Urinary bladder (tissue), 4 donors: ENCODE results near the gene ULK4. TPM values are rescaled to one million over a fixed set of nuclear protein-coding genes. Genes with fewer than 3 reads are reported as not detected.
"Not testable (repeated sequence)": the region's sequence is repeated elsewhere in the genome, so short reads cannot be mapped to it uniquely, and the experiment has no call there.

Experiments used
- DNase-seq: peaks from one replicate; pipeline ENCODE4 v3.0.0-alpha.2; 2015; ENCODE audit errors: extremely low spot score
- H3K27ac ChIP-seq: one replicate; pipeline ENCODE4 v1.5.1; 2013; ENCODE audit warnings: low read depth, mild to moderate bottlenecking, moderate library complexity
- H3K36me3 ChIP-seq: one replicate; pipeline ENCODE4 v1.6.1; 2013; ENCODE audit warnings: mild to moderate bottlenecking, moderate library complexity; ENCODE audit not compliant: insufficient read depth
- H3K4me1 ChIP-seq: one replicate; pipeline ENCODE4 v1.6.1; 2013; ENCODE audit warnings: mild to moderate bottlenecking, moderate library complexity; ENCODE audit not compliant: insufficient read depth
- H3K4me3 ChIP-seq: one replicate; pipeline ENCODE4 v1.5.1; 2013; ENCODE audit warnings: low read depth, low read length
- WGBS: extraction: QIAGEN DNeasy Blood & Tissue Kit; methylation state at CpG from one replicate; pipeline ENCODE4 v1.1.7; 2013; 5-methylcytosine and 5-hydroxymethylcytosine counted together
- polyA plus RNA-seq: library from polyadenylated mRNA; stranded (reverse); fragments of 200-250 nt; gene quantifications from one replicate; pipeline ENCODE4 v1.2.3, GENCODE V29; 2013
- total RNA-seq: library from RNA; depleted of rRNA; stranded (reverse); fragments of >200 nt; gene quantifications from one replicate; pipeline ENCODE4 v1.2.3, GENCODE V29; 2014
- donor health status: healthy with polysubstance abuse.
- donor health status: healthy.

Gene ULK4
- total and polyA plus RNA-seq, 2 donors: 2.3 to 22.4 TPM

GRCh38 chr3:41742121-41742520, 219.8 kb downstream of the ULK4 start:
- Histone ChIP-seq H3K4me3 (no peak overlapping the region), H3K4me1 (no peaks in the 10 kb centered on the region), H3K36me3 (peaks cover 6% of the 10 kb centered on the region), H3K27ac (no peak overlapping the region)
- DNase-seq: no peak

- H3K36me3 ChIP-seq: peaks cover 6% of the 10 kb centered on the region
- WGBS: 93% methylated on average over 3 of the region's 3 CpGs
- no peak for DNase-seq
- no peaks in the 10 kb centered on the region for H3K4me1 ChIP-seq
- H3K4me3 ChIP-seq: no peak overlapping the region
- no peak overlapping the region for H3K27ac ChIP-seq
Measured at GRCh38 chr3:41740374-41740886, 221.5 kb downstream of the ULK4 start.

- H3K36me3 ChIP-seq: no peaks in the 10 kb centered on the region
- no peak for DNase-seq
- H3K27ac ChIP-seq: no peak overlapping the region
- WGBS: 100% methylated on average over 3 of the region's 3 CpGs
- no peaks in the 10 kb centered on the region for H3K4me1 ChIP-seq
- H3K4me3 ChIP-seq: no peak overlapping the region
Measured at GRCh38 chr3:41726891-41727290, 235.0 kb downstream of the ULK4 start.

- Histone ChIP-seq H3K4me3 (no peak overlapping the region), H3K4me1 (no peaks in the 10 kb centered on the region), H3K27ac (no peak overlapping the region), H3K36me3 (no peaks in the 10 kb centered on the region)
- DNase-seq: no peak
- 76% methylated on average over 6 of the region's 6 CpGs for WGBS
Measured at GRCh38 chr3:41717641-41718040, 244.3 kb downstream of the ULK4 start.

GRCh38 chr3:41716471-41716870, 245.4 kb downstream of the ULK4 start:
- no peak for DNase-seq
- WGBS: 85% methylated on average over 1 of the region's 1 CpG
- no peak overlapping the region for H3K27ac ChIP-seq
- no peaks in the 10 kb centered on the region for H3K4me1 ChIP-seq
- no peak overlapping the region for H3K4me3 ChIP-seq
- no peaks in the 10 kb centered on the region for H3K36me3 ChIP-seq

- Histone ChIP-seq H3K4me1 (no peaks in the 10 kb centered on the region), H3K4me3 (no peak overlapping the region), H3K36me3 (no peaks in the 10 kb centered on the region), H3K27ac (no peak overlapping the region)
- DNase-seq: no peak
- WGBS: 81% methylated on average over 3 of the region's 3 CpGs
Measured at GRCh38 chr3:41715376-41715775, 246.5 kb downstream of the ULK4 start.

- Histone ChIP-seq H3K27ac (no peak overlapping the region), H3K4me3 (no peak overlapping the region), H3K36me3 (no peaks in the 10 kb centered on the region)
Measured at GRCh38 chr3:41711651-41712050, 250.3 kb downstream of the ULK4 start.

GRCh38 chr3:41710646-41711388, 251.1 kb downstream of the ULK4 start:
- no peaks in the 10 kb centered on the region for H3K4me1 ChIP-seq
- no peaks in the 10 kb centered on the region for H3K36me3 ChIP-seq
- H3K27ac ChIP-seq: no peak overlapping the region
- no peak for DNase-seq
- WGBS: 96% methylated on average over 8 of the region's 8 CpGs
- no peak overlapping the region for H3K4me3 ChIP-seq

More at GRCh38 chr3:41711651-41712050, 250.3 kb downstream of the ULK4 start:
- H3K4me1 ChIP-seq: no peaks in the 10 kb centered on the region
- no peak for DNase-seq

GRCh38 chr3:41709213-41709612, 252.7 kb downstream of the ULK4 start:
- H3K27ac ChIP-seq, DNase-seq, H3K4me3 ChIP-seq, H3K36me3 ChIP-seq, H3K4me1 ChIP-seq: not testable (repeated sequence)
- WGBS: 98% methylated on average over 8 of the region's 8 CpGs

GRCh38 chr3:41708176-41708575, 253.7 kb downstream of the ULK4 start:
- WGBS: 79% methylated on average over 2 of the region's 2 CpGs
- H3K27ac ChIP-seq: no peak overlapping the region
- no peaks in the 10 kb centered on the region for H3K4me1 ChIP-seq

GRCh38 chr3:41705893-41706292, 256.0 kb downstream of the ULK4 start:
- no peak overlapping the region for H3K4me3 ChIP-seq
- no peaks in the 10 kb centered on the region for H3K4me1 ChIP-seq
- 97% methylated on average over 7 of the region's 7 CpGs for WGBS
- no peak for DNase-seq
- H3K36me3 ChIP-seq: no peaks in the 10 kb centered on the region
- H3K27ac ChIP-seq: no peak overlapping the region

More at GRCh38 chr3:41708176-41708575, 253.7 kb downstream of the ULK4 start:
- DNase-seq: no peak
- no peak overlapping the region for H3K4me3 ChIP-seq
- H3K36me3 ChIP-seq: no peaks in the 10 kb centered on the region

GRCh38 chr3:41701191-41701698, 260.7 kb downstream of the ULK4 start:
- 94% methylated on average over 1 of the region's 1 CpG for WGBS

GRCh38 chr3:41700155-41700554, 261.7 kb downstream of the ULK4 start:
- Histone ChIP-seq H3K4me1 (no peaks in the 10 kb centered on the region), H3K4me3 (no peak overlapping the region), H3K36me3 (no peaks in the 10 kb centered on the region), H3K27ac (no peak overlapping the region)
- 88% methylated on average over 1 of the region's 1 CpG for WGBS
- DNase-seq: no peak

More at GRCh38 chr3:41701191-41701698, 260.7 kb downstream of the ULK4 start:
- H3K27ac ChIP-seq: no peak overlapping the region
- H3K4me3 ChIP-seq: no peak overlapping the region
- DNase-seq: no peak
- H3K4me1 ChIP-seq: no peaks in the 10 kb centered on the region
- no peaks in the 10 kb centered on the region for H3K36me3 ChIP-seq

GRCh38 chr3:41698898-41699297, 263.0 kb downstream of the ULK4 start:
- Histone ChIP-seq H3K4me1 (no peaks in the 10 kb centered on the region), H3K27ac (no peak overlapping the region), H3K4me3 (no peak overlapping the region), H3K36me3 (no peaks in the 10 kb centered on the region)
- 96% methylated on average over 3 of the region's 3 CpGs for WGBS
- DNase-seq: no peak
